GM12874 (cell line): ENCODE data around the gene PINLYP.

Source experiments
- TF ChIP-seq, protein P1 (sequence below): IDR thresholded peaks from 2 replicates; pipeline ENCODE4 v1.5.1; 2011; ENCODE audit warnings: low read depth, mild to moderate bottlenecking, control low read depth, low read length, moderate library complexity; ENCODE audit not compliant: insufficient read depth

The PINLYP gene

DNA sequence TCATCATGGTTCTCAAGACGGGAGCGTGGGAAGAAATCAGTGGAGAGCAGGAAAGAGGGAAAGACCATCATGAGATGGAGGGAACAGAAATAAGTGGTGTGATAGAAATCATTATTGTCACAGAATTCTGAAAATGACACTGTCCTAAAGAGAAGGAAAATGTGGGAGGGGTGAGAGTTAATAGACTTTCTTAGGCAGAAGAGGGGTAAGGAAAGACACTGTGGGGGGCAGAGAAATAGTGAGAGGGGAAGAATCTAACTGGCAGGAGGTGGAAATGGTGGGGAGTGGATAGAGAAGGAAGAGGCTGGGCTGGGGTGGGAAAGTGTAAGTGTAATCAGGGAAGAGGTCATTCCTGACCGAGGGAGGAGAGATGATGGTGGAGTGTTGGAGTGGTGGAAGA lies 3.2 kb downstream of the PINLYP start:
- TF ChIP-seq, protein P1, sequence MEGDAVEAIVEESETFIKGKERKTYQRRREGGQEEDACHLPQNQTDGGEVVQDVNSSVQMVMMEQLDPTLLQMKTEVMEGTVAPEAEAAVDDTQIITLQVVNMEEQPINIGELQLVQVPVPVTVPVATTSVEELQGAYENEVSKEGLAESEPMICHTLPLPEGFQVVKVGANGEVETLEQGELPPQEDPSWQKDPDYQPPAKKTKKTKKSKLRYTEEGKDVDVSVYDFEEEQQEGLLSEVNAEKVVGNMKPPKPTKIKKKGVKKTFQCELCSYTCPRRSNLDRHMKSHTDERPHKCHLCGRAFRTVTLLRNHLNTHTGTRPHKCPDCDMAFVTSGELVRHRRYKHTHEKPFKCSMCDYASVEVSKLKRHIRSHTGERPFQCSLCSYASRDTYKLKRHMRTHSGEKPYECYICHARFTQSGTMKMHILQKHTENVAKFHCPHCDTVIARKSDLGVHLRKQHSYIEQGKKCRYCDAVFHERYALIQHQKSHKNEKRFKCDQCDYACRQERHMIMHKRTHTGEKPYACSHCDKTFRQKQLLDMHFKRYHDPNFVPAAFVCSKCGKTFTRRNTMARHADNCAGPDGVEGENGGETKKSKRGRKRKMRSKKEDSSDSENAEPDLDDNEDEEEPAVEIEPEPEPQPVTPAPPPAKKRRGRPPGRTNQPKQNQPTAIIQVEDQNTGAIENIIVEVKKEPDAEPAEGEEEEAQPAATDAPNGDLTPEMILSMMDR = no peak

DNA sequence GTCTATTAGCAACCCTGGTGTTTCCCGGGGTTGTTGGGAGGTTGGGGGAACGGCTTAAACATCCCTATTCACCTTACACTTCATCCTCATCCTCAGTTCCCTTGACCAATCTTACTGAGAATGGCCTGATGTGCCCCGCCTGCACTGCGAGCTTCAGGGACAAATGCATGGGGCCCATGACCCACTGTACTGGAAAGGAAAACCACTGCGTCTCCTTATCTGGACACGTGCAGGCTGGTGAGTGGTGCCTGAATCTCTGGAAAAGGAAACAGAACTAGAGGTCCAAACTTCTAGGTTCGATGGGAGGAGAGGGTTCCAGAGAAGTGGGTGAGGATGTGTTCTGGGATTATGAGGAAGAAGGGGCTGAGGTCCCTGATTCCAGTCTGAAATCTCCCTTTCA lies 5.9 kb downstream of the PINLYP start:
- TF ChIP-seq, protein P1 = no peak

DNA sequence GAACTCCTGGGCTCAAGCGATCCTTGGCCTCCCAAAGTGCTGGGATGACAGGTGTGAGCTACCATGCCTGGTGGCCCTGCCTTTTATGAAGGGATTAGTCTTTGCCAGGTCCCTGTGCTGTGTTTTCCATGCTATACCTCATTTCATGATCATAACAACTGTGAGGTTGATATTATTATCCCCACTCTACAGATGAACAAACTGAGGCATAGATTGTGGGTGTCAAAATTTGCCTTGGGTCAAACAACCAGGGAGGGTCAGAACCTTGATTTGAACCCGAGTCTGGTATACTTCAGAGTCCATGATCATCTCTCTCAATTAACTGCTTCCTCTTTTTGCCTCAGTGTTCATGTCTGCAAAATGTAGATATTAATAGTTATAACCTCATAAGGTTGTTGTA lies 6.9 kb downstream of the PINLYP start:
- TF ChIP-seq, protein P1 = no peak

DNA sequence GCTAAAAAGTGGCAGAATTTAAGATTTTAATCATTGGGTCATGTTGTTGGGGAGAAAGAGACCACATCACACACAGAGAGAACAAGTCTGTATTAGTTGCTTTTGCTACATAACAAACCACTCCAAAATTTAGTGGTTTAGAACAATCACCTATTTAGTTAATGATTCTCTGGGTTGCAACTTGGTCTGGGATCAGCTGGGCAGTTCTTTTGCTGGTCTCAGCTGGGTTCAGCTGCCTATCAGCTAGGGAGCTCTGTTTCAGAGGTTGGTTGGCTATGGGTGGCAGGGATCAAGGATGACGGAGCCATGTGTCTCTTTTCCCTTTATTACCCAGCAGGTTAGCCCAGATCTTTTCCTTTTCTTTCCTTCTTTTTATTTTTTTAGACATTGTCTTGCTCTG lies 8.9 kb downstream of the PINLYP start:
- TF ChIP-seq, protein P1 = no peak

DNA sequence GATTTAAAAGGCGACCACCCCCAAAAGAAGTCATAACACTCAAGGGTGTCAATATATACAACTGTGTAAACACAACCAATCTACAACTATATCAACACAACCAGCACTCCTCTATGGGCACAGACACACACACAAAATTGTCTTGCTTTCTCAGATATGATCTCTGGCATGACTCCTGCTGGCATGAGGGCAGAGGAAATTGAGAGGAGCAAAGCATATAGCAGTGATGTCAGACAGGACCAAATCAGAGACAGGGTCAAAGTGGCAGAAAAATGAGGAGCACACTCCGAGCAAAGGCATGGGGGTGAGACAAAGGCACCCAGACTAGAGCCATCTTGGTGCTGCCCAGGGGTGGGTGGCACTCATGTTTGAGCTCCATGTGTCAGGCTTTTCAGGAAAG lies 10.7 kb downstream of the PINLYP start:
- TF ChIP-seq, protein P1 = no peak

DNA sequence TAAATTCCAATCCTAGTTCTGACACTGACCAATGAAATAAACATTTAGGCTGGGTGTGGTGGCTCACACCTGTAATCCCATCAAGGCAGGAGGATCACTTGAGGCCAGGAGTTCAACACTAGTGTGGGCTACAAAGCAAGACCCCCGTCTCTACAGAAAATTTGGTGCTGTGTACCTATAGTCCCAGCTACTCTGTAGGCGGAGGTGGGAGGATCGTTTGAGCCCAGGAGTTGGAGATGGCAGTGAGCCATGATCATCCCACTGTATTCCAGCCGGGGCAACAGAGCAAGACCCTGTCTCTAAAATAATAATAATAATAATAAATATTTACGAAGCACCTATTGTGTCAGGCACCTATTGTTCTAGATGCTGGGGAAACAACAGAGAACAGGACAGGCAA lies 13.7 kb downstream of the PINLYP start:
- TF ChIP-seq, protein P1 = no peak

DNA sequence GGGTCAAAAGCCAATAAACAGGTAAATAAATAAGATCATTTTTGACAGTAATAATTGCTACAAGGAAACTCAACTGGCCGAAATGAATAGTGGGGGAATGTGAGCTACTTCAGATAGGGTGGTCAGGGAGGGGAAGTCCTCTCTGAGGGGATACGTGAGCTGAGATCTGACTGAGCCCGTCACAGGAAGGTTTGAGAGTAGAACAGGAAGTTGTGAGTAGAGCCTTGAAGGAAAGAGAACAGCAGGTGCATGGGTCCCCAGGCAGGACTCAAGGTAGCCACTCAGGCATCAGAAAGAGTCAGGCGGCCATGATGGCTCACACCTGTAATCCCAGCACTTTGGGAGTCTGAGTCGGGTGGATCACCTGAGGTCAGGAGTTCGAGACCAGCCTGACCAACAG lies 14.1 kb downstream of the PINLYP start:
- TF ChIP-seq, protein P1 = no peak
